Pancreas (tissue), 10 donors: Measurements from ENCODE around the gene LTBR. TPM values are rescaled to one million over a fixed set of nuclear protein-coding genes. Genes with fewer than 3 reads are reported as not detected.

Experiments
- ATAC-seq, 4 donors: fragments of 200-7000 bp; cut with Tn5 transposase; one replicate each; pipeline versions ENCODE4 v1.8.0 to v1.9.1; 2020; ENCODE audit warnings: mild to moderate bottlenecking in 4 of 4, moderate library complexity in 4 of 4
- DNase-seq, 6 donors: peaks; one replicate each; pipeline ENCODE4 v3.0.0-alpha.2; 2020
- FAIRE-seq: peaks from 2 replicates; lab custom pipeline; 2012; peaks lifted over from hg19 to GRCh38; lab: Jason Lieb, UNC
- H3K27ac ChIP-seq, 4 donors: fragments of 200-600 bp; sonication (generic); 1 replicate in 3 of 4; 2 replicates in 1 of 4; pipeline versions ENCODE4 v1.5.0 to v1.8.0; 2020
- H3K27me3 ChIP-seq, 4 donors: fragments of 200-600 bp; one replicate each; pipeline ENCODE4 v1.8.0; 2021
- H3K36me3 ChIP-seq, 3 donors: fragments of 200-600 bp; sonication (generic) in 1 of 3; one replicate each; pipeline versions ENCODE4 v1.5.0 to v1.8.0; 2020 to 2021
- H3K4me1 ChIP-seq, 3 donors: fragments of 200-600 bp; one replicate each; pipeline ENCODE4 v1.8.0; 2021
- H3K4me3 ChIP-seq, 4 donors: fragments of 200-600 bp; sonication (generic) in 2 of 4; one replicate each; pipeline versions ENCODE4 v1.5.0 to v1.8.0; 2020 to 2021
- H3K9me3 ChIP-seq, 4 donors: fragments of 200-600 bp; one replicate each; pipeline ENCODE4 v1.8.0; 2021
- WGBS, 2 donors: extraction: QIAGEN DNeasy Blood & Tissue Kit; methylation state at CpG; one replicate each; pipeline ENCODE4 v1.1.7; 2013; 5-methylcytosine and 5-hydroxymethylcytosine counted together
- intact Hi-C, 3 donors: fragments of 100-400 bp; cut with DNase I; formaldehyde crosslinking; loops; one replicate each; pipeline versions ENCODE4 v1.11.1 to v1.14.2; 2022
- polyA plus RNA-seq, 2 donors: library from polyadenylated mRNA; stranded (reverse); fragments of 200-250 nt; gene quantifications; one replicate each; pipeline ENCODE4 v1.2.3, GENCODE V29; 2013
- total RNA-seq, 6 donors: library from RNA; stranded (reverse); fragmentation: NEBNext Ultra II Directional in 4 of 6; extraction: Animal tissue kit (Norgen Biotek cat#: 25700) in 4 of 6; gene quantifications; one replicate each; pipeline versions ENCODE4 v1.2.1 to v1.2.4, GENCODE V29; 2021 to 2023
- TF ChIP-seq, protein P1 (sequence below), 4 donors: fragments of 200-600 bp; sonication (generic) in 3 of 4; IDR thresholded peaks; one replicate each; pipeline versions ENCODE4 v1.5.0 to v1.8.0; 2021; ENCODE audit warnings: antibody characterized with exemption in 4 of 4
- donor health status: healthy with polysubstance abuse.
- donor health status: DM: no; HTN: no; CAD: no; lungs with moderate emphysema.
- donor health status: DM: no; HTN: no; CAD: no.
- donor health status: control.
- donor health status: control.
- donor health status: Bipolar disorder and iron deficiency.
- donor health status: DM: yes; HTN: yes; CAD: no.
- donor health status: DM: no; HTN: no; CAD: no.
- donor health status: DM: no; HTN: no; CAD: no.
- donor health status: DM: yes; HTN: yes; CAD: no.

LTBR gene
- total and polyA plus RNA-seq, 8 donors: 50.0 to 82.1 (median 71.6) TPM

DNA sequence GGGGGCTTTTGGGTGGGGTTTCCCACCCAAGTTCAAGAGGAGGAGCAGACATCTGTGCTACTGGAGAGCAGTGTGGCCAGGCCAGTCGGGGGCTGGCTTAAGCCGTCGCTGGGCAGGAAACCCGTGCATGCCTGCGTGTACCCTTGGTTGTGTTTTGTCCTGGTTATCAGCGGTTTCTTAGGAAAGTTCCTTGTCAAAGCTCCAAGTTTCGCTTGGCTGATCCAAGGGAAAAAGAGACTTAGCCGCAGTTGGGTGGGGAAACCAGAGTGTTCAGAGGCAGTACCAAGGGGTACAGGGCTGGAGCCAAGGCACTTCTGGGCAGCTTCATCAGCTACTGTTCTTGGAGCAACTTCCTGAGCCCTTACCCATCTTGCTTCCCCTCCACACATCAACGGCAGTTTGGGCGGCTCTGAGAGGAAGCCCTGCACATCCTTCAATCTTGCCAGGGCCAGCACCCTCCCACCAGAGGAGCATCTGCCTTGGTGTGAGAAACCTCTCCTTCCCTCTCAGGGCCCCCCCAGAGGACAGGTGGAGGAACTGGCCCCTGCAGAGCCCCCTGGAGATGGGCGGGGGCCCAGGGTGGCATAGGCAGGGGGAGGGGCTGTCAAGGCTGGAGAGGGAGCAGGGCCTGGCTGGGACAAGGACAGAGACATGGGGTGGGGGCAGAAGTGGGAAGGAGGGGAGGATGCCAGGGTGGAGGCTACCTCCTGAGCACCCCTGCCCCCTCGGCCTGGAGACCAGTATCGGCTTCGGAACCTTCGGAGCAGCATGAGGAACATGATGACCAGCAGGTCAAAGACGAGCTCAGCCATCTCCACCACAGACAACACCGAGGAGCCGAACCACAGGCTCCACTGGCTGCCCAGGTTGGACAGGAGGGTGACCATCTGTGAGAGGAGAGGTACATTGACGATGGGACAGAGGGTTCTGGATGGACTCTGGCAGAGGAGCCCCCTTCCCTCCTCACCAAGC is 36.3 kb upstream of the LTBR start:
- DNase-seq (peak in 1 of 6 donors; percentile 44), ATAC-seq (peak in 3 of 4 donors; percentile 56 to 76 (median 65)), FAIRE-seq (no peak)
- Histone ChIP-seq H3K4me1 (peaks cover 4 to 35% (median 6%) of the 10 kb centered on the region in 3 donors), H3K36me3 (peaks cover 0 to 7% (median 0%) of the 10 kb centered on the region in 3 donors), H3K27ac (peak overlapping the region in 2 of 4 donors; percentile 55 to 62), H3K9me3 (no peaks in the 10 kb centered on the region), H3K4me3 (peak overlapping the region in 1 of 4 donors; percentile 11), H3K27me3 (no peaks in the 10 kb centered on the region)
- intact Hi-C loops: no loop called here
- WGBS, 2 donors: 60 to 74% methylated on average over 18 to 19 of the region's 19 CpGs
- TF ChIP-seq, protein P1, sequence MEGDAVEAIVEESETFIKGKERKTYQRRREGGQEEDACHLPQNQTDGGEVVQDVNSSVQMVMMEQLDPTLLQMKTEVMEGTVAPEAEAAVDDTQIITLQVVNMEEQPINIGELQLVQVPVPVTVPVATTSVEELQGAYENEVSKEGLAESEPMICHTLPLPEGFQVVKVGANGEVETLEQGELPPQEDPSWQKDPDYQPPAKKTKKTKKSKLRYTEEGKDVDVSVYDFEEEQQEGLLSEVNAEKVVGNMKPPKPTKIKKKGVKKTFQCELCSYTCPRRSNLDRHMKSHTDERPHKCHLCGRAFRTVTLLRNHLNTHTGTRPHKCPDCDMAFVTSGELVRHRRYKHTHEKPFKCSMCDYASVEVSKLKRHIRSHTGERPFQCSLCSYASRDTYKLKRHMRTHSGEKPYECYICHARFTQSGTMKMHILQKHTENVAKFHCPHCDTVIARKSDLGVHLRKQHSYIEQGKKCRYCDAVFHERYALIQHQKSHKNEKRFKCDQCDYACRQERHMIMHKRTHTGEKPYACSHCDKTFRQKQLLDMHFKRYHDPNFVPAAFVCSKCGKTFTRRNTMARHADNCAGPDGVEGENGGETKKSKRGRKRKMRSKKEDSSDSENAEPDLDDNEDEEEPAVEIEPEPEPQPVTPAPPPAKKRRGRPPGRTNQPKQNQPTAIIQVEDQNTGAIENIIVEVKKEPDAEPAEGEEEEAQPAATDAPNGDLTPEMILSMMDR (IDR thresholded peaks at IDR 0.05): no peak

GRCh38 chr12:6351622-6352021 is 32.3 kb upstream of the LTBR start:
- TF ChIP-seq, protein P1 (IDR thresholded peaks at IDR 0.05): no peak
- no peaks in the 10 kb centered on the region for H3K9me3 ChIP-seq
- H3K4me3 ChIP-seq: no peak overlapping the region
- ATAC-seq (no peak), DNase-seq (no peak), FAIRE-seq (no peak)
- intact Hi-C loops: no loop called here
- no peak overlapping the region for H3K27ac ChIP-seq
- WGBS, 2 donors: 86 to 94% methylated on average over 5 of the region's 5 CpGs
- H3K36me3 ChIP-seq: peaks cover 0 to 25% (median 0%) of the 10 kb centered on the region in 3 donors
- no peaks in the 10 kb centered on the region for H3K27me3 ChIP-seq
- peaks cover 0 to 17% (median 0%) of the 10 kb centered on the region in 3 donors for H3K4me1 ChIP-seq

GRCh38 chr12:6352193-6353173 is 31.5 kb upstream of the LTBR start:
- FAIRE-seq (peak; percentile 5), DNase-seq (no peak)
- WGBS, 2 donors: 69 to 74% methylated on average over 9 of the region's 9 CpGs

More at GRCh38 chr12:6352193-6353173, 31.5 kb upstream of the LTBR start:
- Histone ChIP-seq H3K4me1 (peaks cover 0 to 10% (median 0%) of the 10 kb centered on the region in 3 donors), H3K9me3 (no peaks in the 10 kb centered on the region), H3K27ac (no peak overlapping the region), H3K36me3 (peaks cover 0 to 19% (median 0%) of the 10 kb centered on the region in 3 donors), H3K27me3 (no peaks in the 10 kb centered on the region), H3K4me3 (no peak overlapping the region)
- intact Hi-C loops: no loop called here
- ATAC-seq: peak in 2 of 4 donors; percentile 9 to 17
- TF ChIP-seq, protein P1 (IDR thresholded peaks at IDR 0.05): no peak
